ENCODE data around the gene CSNK1G2.

Gene CSNK1G2

DNA sequence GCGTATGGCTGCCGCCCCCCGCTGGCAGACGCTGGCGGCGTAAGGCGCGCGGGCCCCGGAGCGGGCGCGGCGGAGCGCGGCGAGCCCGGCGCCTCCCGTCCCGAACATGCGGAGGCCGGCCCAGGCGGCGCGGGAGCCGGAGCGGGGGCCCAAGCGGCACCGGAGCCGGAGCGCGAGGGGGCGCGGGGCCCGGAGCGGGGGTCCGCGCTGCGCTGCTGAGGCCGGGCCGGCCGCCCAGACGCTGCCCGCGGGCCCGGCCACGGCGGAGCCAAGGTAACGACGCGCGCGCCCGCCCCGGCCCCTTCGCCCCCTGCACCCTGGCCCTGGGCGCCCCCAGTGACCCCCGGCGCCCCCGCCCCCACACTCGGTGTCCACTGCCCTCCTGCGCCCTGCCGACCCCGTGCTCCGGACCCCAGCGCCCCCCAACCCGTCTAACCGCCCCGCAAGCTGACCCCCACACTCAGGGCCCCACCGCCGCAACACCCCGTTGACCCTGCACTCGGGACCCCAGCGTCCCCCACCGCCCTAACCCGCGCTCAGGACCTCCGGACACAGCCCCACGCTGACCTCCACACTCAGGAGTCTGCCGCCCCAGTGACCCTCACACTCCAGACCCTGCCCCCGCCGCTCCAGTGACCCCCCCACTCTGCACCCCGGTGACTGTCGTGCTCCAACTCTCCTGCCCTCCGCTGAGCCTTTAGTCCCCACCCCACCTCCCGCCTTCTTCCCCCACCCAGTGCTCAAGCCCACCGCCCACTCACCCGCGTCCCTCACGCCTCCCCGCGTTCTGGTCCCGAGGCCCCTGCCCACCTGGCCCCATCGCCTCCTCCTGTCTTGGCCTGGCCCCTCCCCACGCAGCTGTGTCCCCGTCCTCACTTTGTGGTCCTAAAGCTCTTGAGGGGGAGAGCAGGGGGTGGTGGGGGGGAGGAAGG is at the start of gene CSNK1G2:
CSNK1G2 (plus strand) TSS at position 27 of the 932 bp plus-strand sequence. CDS start 28,601 bp downstream, outside the sequence.
- no peak for DNase-seq (ENCODE audit: extremely low read depth in 1 of 2, low read depth in 1 of 2)

DNA sequence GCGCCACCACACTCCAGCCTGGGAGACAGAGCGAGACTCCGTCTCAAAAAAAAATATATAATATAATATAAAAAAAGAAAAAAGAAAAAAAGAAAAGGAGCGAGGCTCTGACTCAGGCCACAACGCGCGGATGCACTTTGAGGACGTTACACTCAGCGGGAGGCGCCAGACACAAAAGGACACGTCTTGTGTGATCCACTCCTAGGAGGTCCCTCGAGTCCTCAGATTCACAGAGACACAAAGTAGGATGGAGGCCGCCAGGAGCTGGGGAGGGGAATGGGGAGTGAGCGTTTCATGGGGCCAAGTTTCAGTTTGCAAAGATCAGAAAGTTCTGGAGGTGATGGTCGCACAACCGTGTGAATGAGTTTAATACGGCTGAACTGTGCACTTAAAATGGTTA is 47.2 kb upstream of the CSNK1G2 start:
- DNase-seq (ENCODE audit: extremely low read depth in 1 of 2, low read depth in 1 of 2): no peak

DNA sequence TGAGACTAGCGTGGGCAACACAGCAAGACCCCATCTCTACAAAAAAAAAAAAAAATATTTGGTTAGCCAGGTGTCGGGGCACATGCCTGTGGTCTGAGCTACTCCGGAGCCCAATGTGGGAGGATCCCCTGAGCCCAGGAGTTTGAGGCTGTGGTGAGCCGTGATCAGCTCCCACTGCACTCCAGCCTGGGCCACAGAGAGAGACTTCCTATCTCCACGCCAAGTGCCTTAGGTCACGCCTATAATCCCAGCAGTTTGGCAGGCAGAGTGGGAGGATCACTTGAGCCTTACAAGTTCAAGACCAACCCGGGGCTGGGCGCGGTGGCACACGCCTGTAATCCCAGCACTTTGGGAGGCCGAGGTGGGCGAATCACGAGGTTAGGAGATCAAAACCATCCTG is 44.5 kb upstream of the CSNK1G2 start:
- DNase-seq (ENCODE audit: extremely low read depth in 1 of 2, low read depth in 1 of 2): no peak

DNA sequence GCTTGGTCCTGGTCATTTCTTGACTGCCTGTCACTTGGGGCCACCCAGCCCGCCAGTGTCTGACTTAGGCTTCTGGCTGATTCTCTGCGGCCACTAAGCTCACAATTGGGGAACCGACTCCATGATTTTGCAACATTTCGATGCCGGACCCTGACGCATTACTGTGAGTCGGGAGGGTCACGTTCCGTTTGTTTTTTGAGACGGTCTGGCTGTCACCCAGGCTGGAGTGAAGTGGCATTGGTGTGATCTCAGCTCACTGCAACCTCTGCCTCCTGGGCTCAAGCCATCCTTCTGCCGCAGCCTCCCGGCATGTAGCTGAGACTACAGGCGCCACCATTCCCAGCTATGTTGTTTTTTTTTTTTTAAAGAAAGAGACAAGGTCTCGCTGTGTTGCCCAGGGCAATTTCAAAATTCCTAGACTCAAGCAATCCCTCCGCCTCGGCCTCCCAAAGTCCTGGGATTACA is 39.0 kb upstream of the CSNK1G2 start:
- no peak for DNase-seq (ENCODE audit: extremely low read depth in 1 of 2, low read depth in 1 of 2)

DNA sequence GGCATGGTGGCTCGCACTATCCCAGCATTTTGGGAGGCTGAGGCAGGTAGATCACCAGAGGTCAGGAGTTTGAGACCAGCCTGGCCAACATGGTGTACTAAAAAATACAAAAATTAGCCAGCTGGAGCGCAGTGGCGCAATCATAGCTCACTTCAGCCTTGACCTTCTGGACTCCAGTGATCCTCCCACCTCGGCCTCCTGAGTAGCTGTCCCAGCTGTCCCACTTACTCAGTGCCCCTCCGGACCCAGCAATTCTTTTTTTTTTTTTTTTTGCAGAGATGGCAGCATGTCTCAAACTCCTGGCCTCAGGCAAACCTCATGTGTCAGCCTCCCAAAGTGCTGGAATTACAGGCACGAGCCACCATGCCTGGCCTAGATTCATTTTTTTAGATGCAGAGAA is 38.0 kb upstream of the CSNK1G2 start:
- DNase-seq (ENCODE audit: extremely low read depth in 1 of 2, low read depth in 1 of 2): no peak

DNA sequence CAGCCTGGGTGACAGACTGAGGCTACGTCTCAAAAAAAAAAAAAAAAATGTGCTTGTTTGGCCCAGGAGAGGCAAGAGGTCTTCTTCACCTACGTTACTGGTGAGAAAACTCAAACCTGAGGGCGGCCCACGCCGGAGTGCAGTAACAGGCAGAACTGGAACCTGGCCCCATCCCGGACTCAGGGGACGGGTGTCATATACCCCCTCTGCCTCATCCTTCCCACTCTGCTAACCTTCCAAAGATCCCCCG is 36.2 kb upstream of the CSNK1G2 start:
- no peak for DNase-seq (ENCODE audit: extremely low read depth in 1 of 2, low read depth in 1 of 2)

DNA sequence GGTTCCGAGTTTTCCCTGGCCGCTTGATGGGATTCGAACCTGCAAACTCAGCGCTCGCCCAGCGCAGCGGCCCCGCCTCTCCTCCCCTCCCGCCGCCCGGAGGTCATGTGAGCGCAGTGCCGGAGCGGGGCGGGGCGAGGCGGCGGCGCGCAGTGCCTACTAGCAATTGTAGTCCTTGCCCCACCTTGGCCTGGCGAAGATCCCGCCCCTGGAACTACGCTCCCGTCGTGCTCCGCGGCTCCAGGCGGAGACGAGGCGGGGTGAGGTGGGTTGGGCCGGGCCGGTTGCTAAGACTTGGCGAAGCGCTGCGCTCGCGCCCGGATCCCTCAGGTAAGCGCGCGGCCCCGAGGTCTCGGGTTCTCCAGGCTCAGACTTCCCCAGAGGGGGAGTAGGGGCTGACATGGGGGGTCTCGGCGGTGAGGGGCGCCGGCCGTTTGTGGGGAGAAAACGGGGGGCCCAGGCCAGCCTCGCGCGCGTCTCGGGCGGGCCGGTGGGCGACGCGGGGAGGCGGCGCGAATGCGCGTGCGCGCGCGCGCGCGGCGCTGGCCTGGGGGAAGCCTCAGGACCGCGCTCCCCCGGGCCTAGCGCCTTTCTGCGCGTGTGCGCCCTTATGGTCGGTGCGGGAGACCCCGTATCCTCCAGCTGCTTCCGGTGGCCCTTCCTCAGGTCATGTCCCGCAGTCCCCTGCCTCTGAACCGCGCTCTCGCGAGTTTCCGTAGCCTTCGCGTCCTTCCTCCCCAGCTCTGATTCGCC is 35.7 kb upstream of the CSNK1G2 start, which contains the start of the genes ADAT3 and SCAMP4:
ADAT3 (plus strand) TSS at position 290 of the 753 bp plus-strand sequence. CDS start 6,649 bp downstream, outside the sequence.
SCAMP4 (plus strand) TSS at position 290 of the 753 bp plus-strand sequence. CDS start 9,621 bp downstream, outside the sequence.
- DNase-seq (ENCODE audit: extremely low read depth in 1 of 2, low read depth in 1 of 2): peak; percentile 95

DNA sequence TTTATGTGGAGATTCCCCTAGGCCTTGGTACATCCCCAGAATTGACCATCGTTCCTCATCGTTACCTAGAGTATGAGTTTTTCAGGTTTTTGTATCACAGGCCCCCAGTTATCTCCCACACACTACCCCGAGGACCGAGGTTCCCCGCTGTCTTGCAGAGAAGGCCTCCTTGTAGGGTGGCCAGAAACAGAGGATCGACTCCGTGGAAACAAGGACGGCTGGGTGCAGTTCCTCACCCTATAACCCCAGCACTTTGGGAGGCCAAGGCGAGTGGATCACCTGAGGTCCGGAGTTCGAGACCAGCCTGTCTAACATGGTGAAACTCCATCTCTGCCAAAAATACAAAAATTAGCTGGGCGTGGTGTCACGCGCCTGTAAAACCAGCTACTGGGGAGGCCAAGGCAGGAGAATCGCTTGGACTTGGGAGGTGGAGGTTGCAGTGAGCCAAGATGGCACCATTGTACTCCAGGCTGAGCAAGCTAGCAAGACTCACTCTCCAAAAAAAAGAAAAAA is 35.1 kb upstream of the CSNK1G2 start:
- DNase-seq (ENCODE audit: extremely low read depth in 1 of 2, low read depth in 1 of 2): no peak

DNA sequence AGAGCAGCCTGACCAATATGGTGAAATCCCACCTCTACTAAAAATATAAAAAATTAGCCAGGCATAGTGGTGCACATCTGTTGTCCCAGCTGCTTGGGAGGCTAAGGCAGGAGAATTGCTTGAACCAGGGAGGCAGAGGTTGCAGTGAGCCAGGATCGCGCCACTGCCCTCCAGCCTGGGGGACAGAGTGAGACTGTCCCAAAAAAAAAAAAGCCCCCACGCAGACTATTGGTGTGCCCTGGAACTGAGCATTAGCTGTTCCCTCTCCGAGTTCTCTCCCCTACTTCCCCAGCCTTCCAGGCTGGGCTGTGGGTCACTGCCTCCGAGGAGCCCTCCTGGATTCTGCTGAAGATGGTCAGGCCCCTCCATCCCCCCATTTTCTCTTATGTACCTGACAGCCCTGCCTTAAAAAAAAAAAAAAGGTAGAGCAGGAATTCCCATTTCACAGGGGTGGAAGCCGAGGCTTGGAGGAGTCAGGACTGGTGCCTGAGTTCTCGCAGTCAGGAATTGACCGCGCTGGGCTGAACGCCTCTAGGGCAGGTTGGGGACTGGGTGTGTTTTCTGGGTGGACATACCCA is 33.9 kb upstream of the CSNK1G2 start:
- no peak for DNase-seq (ENCODE audit: extremely low read depth in 1 of 2, low read depth in 1 of 2)

DNA sequence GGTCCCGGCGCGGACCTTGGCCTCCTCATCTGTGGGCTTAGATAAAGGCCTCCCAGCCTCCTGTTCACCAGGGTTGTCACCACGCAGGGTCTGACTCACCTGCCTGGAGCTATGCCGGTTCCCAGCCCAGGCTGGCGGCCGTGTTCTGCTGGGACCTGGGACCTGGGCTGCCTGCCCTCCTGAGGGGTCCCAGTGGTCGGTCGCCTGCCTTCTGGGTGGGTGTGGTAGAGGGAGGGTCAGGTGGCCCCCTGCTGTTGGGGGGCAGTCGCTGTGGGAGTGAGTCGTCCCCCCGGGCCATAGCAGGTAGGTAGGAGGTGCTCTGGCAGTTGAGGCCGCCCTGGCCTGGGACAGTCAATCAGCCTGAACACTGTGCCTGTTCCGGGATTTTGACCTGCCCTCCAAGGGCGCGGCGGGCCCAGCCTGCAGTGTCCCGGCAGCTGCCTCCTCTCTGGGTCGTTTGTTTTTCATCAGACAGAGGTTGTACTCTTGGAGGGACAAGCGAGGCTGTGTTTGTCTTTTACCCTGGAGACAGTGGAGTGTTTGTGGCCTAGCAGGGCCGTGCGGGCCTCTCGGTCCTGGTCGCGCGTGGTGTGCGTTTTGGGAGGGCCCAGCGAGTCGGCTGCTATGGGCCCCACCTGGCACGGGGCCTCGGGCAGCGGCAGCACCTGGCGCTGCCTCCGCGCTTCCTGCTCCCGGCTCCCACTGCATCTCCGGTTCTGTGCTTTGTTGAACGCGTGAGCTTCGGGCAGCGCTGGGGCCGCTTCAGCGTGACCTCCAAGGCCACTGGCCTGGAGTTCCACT is 33.2 kb upstream of the CSNK1G2 start:
- DNase-seq (ENCODE audit: extremely low read depth in 1 of 2, low read depth in 1 of 2): no peak

DNA sequence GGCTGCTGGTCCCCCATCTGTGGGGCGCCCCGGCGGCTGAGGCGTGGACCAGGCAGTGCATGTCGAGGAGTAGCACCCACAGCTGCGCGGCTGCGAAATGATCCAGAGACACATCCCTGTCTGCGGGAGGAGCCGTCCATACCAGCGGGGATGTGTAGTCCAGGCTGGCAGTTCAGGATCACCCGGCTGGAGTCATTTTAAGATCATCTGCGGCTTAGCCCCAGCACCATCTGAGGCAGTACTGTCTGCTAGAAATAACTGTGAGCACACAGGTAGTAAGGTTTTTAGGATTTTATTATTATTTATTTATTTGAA is 32.7 kb upstream of the CSNK1G2 start:
- no peak for DNase-seq (ENCODE audit: extremely low read depth in 1 of 2, low read depth in 1 of 2)

DNA sequence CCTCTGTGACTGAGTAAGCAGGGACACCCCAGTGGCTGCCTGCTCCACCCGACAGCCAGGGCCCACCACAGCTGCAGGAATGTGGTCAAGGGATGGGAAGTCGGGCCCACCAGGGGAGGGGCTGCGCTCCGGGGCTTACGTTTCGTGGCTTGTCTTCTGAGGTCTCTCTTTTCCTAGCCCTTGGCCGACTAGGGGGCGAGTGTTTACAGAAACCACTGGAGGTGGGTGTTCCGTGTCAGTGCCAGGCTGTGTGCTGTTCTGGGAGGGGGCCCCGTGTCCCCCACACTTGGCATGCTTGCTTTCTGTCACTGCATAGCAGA is 31.3 kb upstream of the CSNK1G2 start:
- DNase-seq (ENCODE audit: extremely low read depth in 1 of 2, low read depth in 1 of 2): no peak

DNA sequence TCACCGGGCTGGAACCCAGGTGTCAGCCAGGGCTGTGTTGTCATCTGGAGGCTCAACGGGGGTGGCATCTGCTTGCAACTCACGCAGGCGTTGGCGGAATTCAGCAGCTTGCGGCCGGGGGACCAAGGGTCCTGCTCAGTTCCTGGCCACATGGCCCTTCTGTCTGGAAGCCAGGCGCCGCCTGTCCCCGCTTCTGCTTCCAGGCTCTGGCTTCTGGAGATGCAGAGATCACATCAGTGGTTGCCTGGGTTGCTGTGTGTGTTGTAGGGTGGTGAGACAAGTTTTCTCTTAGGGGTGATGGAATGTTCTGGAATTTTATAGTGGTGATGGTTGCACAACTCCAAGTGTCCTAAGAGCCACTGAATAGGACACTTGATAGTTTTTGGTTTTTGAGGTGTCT is 30.8 kb upstream of the CSNK1G2 start:
- DNase-seq (ENCODE audit: extremely low read depth in 1 of 2, low read depth in 1 of 2): no peak

DNA sequence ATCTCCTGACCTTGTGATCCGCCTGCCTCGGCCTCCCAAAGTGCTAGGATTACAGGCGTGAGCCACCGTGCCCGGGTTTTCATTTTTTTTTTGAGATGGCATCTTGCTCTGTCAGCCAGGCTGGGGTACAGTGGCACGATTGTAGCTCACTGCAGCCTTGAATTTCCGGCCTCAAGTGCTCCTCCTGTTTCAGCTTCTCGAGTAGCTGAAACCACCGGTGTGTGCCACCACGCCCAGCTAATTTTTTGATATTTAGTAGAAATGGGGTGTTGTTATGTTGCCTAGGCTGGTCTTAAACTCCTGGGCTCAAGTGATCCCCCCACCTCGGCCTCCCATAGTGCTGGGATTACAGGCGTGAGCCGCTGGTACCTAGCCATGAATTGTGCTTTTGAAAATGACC is 29.9 kb upstream of the CSNK1G2 start:
- no peak for DNase-seq (ENCODE audit: extremely low read depth in 1 of 2, low read depth in 1 of 2)

DNA sequence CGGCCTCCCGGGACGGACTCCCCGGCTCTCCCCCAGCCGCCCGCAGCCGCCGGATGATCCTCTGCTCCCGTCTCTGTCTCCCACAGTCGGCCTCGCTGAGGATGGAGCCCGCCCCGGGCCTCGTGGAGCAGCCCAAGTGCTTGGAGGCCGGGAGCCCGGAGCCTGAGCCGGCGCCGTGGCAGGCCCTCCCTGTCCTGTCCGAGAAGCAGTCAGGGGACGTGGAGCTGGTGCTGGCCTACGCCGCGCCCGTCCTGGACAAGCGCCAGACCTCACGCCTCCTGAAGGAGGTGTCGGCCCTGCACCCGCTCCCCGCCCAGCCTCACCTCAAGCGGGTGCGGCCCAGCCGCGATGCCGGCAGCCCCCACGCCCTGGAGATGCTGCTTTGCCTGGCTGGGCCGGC is 29.0 kb upstream of the CSNK1G2 start:
- no peak for DNase-seq (ENCODE audit: extremely low read depth in 1 of 2, low read depth in 1 of 2)

DNA sequence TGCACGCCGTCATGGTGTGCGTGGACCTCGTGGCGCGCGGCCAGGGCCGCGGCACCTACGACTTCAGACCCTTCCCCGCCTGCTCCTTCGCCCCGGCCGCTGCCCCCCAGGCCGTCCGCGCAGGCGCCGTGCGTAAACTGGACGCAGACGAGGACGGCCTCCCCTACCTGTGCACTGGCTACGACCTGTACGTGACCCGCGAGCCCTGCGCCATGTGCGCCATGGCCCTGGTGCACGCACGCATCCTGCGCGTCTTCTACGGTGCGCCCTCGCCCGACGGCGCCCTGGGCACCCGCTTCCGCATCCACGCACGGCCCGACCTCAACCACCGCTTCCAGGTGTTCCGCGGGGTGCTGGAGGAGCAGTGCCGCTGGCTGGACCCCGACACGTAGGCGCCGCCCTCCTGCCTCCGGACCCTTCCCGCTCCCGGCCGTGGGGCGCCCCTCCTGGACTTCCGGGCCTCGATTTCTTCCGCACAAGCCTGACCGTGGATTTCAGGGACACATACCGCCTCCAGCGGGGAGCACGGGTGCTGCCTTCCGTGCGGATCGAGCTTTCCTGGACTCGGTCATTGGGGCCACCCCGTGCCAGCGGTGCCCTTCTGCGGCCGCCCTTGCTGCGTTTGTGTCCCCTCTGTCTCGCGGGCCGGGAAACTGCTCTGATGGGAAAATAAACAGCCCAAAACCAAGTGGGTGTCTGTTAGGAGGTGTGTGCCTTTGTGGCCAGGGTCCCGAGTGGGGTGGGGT is 28.0 kb upstream of the CSNK1G2 start:
- DNase-seq (ENCODE audit: extremely low read depth in 1 of 2, low read depth in 1 of 2): no peak

DNA sequence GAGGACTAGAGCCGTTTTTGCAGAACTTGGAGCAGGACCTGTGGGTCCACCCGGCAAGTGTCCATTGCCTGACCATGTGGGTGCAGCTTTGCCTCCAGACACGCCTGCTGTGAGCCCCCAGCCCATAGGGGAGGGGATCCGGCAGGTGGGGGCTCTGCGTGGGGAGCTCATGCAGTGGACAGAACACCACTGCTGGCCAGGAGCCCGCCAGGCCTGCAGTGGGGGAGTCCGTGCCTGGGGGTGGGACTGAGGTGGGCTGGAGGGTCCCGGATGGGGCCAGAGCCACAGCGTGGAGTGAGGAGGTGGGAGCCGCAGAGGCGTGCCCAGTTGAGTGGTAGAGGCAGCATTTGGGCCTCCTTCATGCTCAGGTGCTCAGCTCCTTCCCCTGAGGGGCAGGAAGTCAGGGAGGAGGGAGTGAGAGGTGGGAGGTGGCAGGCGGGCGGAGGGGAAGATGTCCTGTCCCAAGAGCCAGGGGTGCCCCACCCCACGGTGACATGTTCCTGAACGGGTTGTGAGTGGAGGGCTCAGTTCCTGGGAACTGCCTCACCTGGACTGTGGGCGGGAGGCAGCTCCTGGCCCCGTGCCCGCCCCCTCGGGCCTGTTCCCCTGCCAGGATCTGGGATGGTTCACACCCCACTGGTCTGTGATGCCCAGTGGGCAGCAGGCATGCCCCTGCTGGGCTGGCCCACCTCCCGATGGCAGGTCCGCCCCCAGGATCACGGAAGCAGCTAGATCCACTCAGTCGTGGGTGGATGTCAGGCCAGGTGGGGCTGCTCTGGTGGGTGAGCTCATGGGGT is 27.0 kb upstream of the CSNK1G2 start:
- DNase-seq (ENCODE audit: extremely low read depth in 1 of 2, low read depth in 1 of 2): no peak

DNA sequence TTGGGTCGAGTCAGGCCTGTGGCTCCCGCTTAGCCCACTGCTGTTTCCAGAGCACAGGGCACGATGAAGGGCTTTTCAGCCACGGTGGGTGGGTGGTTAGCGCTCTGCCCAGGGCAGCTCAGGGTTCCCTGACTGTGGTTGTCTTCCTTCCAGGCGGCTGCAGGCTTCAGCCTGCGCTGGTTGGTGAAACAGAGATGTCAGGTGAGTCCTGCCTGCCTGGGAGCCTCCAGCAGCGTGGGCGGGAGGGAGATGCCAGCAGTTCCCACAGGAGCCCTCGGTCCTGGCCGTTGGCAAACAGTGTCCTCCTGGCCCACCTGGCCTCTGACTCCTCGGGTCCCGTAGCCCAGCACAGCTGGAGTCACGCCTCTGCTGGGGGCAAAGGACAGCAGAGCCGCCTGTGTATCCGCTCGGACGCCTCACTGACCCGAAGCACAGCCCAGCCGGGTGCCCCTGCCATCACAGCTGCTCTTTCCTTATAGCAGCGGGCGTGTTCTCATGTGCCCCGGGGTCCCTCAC is 26.1 kb upstream of the CSNK1G2 start:
- DNase-seq (ENCODE audit: extremely low read depth in 1 of 2, low read depth in 1 of 2): no peak

DNA sequence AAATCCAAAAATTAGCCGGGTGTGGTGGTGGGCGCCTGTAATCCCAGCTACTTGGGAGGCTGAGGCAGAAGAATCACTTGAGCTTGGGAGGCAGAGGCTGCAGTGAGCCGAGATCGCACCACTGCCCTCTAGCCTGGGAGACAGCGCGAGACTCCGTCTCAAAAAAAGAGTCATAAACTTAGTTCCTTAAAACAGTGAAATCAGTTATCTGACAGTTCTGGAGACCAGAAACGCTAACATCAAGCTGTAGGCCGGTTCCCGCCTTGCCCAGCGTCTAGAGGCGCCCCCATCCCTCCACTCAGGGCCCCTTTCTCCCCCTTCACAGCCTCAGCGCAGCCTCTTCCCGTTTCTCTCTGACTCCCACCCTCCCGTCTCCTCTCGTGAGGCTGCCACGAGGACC is 23.8 kb upstream of the CSNK1G2 start:
- no peak for DNase-seq (ENCODE audit: extremely low read depth in 1 of 2, low read depth in 1 of 2)

Measured in activated CD8-positive, alpha-beta memory T cell treated with anti-CD3 and anti-CD28 coated beads for 1 hour (primary cell).